HG03025 (cell line): ENCODE measurements around the gene SSTR5.
"Not testable (repeated sequence)": the region's sequence is repeated elsewhere in the genome, so short reads cannot be mapped to it uniquely, and the experiment has no call there.

Source experiments
- ATAC-seq: cut with Tn5 transposase; IDR thresholded peaks from one replicate; pipeline ENCODE4 v1.9.1; 2021; ENCODE audit warnings: mild to moderate bottlenecking, moderate library complexity; ENCODE audit not compliant: unreplicated experiment, low FRiP score

The SSTR5 gene

GRCh38 chr16:1071561-1072225 is 854 bp upstream of the SSTR5 start:
- ATAC-seq: no peak

GRCh38 chr16:1073262-1073558 is 663 bp downstream of the SSTR5 start:
- ATAC-seq: no peak

- ATAC-seq: no peak
Observed at GRCh38 chr16:1073566-1074378, 1.2 kb downstream of the SSTR5 start.

- no peak for ATAC-seq
Observed at GRCh38 chr16:1074379-1074649, 1.8 kb downstream of the SSTR5 start.

- ATAC-seq: no peak
Observed at GRCh38 chr16:1075546-1075945, 3.0 kb downstream of the SSTR5 start.

GRCh38 chr16:1076801-1077576 is 4.4 kb downstream of the SSTR5 start:
- no peak for ATAC-seq

- no peak for ATAC-seq
Observed at GRCh38 chr16:1077877-1078578, 5.5 kb downstream of the SSTR5 start.

GRCh38 chr16:1078579-1079021 is 6.1 kb downstream of the SSTR5 start:
- ATAC-seq: no peak

GRCh38 chr16:1079341-1079740 is 6.8 kb downstream of the SSTR5 start:
- ATAC-seq: no peak

- ATAC-seq: no peak
Observed at GRCh38 chr16:1079786-1080525, 7.4 kb downstream of the SSTR5 start.

- ATAC-seq: no peak
Observed at GRCh38 chr16:1080801-1081733, 8.5 kb downstream of the SSTR5 start.

GRCh38 chr16:1081734-1082265 is 9.3 kb downstream of the SSTR5 start:
- ATAC-seq: no peak

- no peak for ATAC-seq
Observed at GRCh38 chr16:1082266-1082951, 9.9 kb downstream of the SSTR5 start.

GRCh38 chr16:1082952-1083675 is 10.6 kb downstream of the SSTR5 start:
- ATAC-seq: no peak

GRCh38 chr16:1084971-1085370 is 12.4 kb downstream of the SSTR5 start:
- no peak for ATAC-seq

GRCh38 chr16:1086443-1086842 is 13.9 kb downstream of the SSTR5 start:
- not testable (repeated sequence) for ATAC-seq

- ATAC-seq: no peak
Observed at GRCh38 chr16:1088295-1089170, 16.0 kb downstream of the SSTR5 start.
